Tibial nerve (tissue), 4 donors: ENCODE data around the gene ANKRD44. TPM values are rescaled to one million over a fixed set of nuclear protein-coding genes. Genes with fewer than 3 reads are reported as not detected.

Experiments
- DNase-seq, 2 donors: peaks; one replicate each; pipeline ENCODE4 v3.0.0-alpha.2; 2019; ENCODE audit warnings: low spot score in 2 of 2
- H3K27ac ChIP-seq, 4 donors: fragments of 200-600 bp; sonication (generic) in 3 of 4; one replicate each; pipeline ENCODE4 v1.5.1; 2017 to 2019; ENCODE audit warnings: mild to moderate bottlenecking in 1 of 4
- H3K27me3 ChIP-seq, 2 donors: fragments of 200-600 bp; sonication (generic) in 1 of 2; one replicate each; pipeline versions ENCODE4 v1.5.1 to v1.6.0; 2017 to 2019
- H3K36me3 ChIP-seq, 3 donors: fragments of 200-600 bp; sonication (generic); one replicate each; pipeline ENCODE4 v1.5.1; 2018 to 2019
- H3K4me1 ChIP-seq, 4 donors: fragments of 200-600 bp; sonication (generic) in 3 of 4; one replicate each; pipeline ENCODE4 v1.5.1; 2017 to 2019
- H3K4me3 ChIP-seq, 4 donors: fragments of 200-600 bp; sonication (generic) in 3 of 4; one replicate each; pipeline ENCODE4 v1.5.1; 2017 to 2019; ENCODE audit warnings: mild to moderate bottlenecking in 1 of 4, moderate library complexity in 1 of 4
- H3K9me3 ChIP-seq, 4 donors: fragments of 200-600 bp; sonication (generic) in 3 of 4; one replicate each; pipeline ENCODE4 v1.5.1; 2017 to 2019
- EP300 ChIP-seq, 2 donors: sonication (generic); formaldehyde crosslinking; IDR thresholded peaks; one replicate each; pipeline ENCODE4 v1.6.1; 2017; ENCODE audit warnings: antibody characterized with exemption in 2 of 2, mild to moderate bottlenecking in 1 of 2
- POLR2A ChIP-seq, 2 donors: fragments of 450-650 bp; IDR thresholded peaks; one replicate each; pipeline ENCODE4 v1.6.1; 2017; ENCODE audit warnings: antibody characterized with exemption in 2 of 2, mild to moderate bottlenecking in 2 of 2, moderate library complexity in 2 of 2
- WGBS, 2 donors: methylation state at CpG; one replicate each; pipeline ENCODE4 v1.1.5; 2018; 5-methylcytosine and 5-hydroxymethylcytosine counted together
- total RNA-seq, 4 donors: library from RNA; depleted of rRNA; stranded (reverse); fragments of >200 nt; gene quantifications; one replicate each; pipeline ENCODE4 v1.1.0, GENCODE V29; 2016
- TF ChIP-seq, protein P1 (sequence below), 5 experiments: fragments of 200-600 bp in 3 of 5; fragments of 450-650 bp in 2 of 5; sonication (generic) in 3 of 5; IDR thresholded peaks; one replicate each; pipeline ENCODE4 v1.5.1; 2016 to 2019; ENCODE audit warnings: antibody characterized with exemption in 5 of 5, mild to moderate bottlenecking in 3 of 5, moderate library complexity in 2 of 5

The ANKRD44 gene
- total RNA-seq, 4 donors from 2014 or later: 28.5 to 48.9 (median 41.5) TPM

- no peaks in the 10 kb centered on the region for H3K9me3 ChIP-seq
- no peak for DNase-seq
- peak overlapping the region in 1 of 4 donors; percentile 8 for H3K4me3 ChIP-seq
- H3K27me3 ChIP-seq: no peaks in the 10 kb centered on the region
- WGBS, 2 donors: 67 to 80% methylated on average over 3 of the region's 3 CpGs
- no peaks in the 10 kb centered on the region for H3K36me3 ChIP-seq
- peak overlapping the region in 3 of 4 donors; percentile 73 to 88 (median 82) for H3K27ac ChIP-seq
- TF ChIP-seq, protein P1, sequence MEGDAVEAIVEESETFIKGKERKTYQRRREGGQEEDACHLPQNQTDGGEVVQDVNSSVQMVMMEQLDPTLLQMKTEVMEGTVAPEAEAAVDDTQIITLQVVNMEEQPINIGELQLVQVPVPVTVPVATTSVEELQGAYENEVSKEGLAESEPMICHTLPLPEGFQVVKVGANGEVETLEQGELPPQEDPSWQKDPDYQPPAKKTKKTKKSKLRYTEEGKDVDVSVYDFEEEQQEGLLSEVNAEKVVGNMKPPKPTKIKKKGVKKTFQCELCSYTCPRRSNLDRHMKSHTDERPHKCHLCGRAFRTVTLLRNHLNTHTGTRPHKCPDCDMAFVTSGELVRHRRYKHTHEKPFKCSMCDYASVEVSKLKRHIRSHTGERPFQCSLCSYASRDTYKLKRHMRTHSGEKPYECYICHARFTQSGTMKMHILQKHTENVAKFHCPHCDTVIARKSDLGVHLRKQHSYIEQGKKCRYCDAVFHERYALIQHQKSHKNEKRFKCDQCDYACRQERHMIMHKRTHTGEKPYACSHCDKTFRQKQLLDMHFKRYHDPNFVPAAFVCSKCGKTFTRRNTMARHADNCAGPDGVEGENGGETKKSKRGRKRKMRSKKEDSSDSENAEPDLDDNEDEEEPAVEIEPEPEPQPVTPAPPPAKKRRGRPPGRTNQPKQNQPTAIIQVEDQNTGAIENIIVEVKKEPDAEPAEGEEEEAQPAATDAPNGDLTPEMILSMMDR (IDR thresholded peaks at IDR 0.05): no peak
- TF ChIP-seq POLR2A (IDR thresholded peaks at IDR 0.05) (no peak), EP300 (IDR thresholded peaks at IDR 0.05) (no peak)
- H3K4me1 ChIP-seq: peaks cover 0 to 56% (median 38%) of the 10 kb centered on the region in 4 donors
These were observed 3.9 kb downstream of the ANKRD44 start for GRCh38 chr2:197306696-197307040.

DNA sequence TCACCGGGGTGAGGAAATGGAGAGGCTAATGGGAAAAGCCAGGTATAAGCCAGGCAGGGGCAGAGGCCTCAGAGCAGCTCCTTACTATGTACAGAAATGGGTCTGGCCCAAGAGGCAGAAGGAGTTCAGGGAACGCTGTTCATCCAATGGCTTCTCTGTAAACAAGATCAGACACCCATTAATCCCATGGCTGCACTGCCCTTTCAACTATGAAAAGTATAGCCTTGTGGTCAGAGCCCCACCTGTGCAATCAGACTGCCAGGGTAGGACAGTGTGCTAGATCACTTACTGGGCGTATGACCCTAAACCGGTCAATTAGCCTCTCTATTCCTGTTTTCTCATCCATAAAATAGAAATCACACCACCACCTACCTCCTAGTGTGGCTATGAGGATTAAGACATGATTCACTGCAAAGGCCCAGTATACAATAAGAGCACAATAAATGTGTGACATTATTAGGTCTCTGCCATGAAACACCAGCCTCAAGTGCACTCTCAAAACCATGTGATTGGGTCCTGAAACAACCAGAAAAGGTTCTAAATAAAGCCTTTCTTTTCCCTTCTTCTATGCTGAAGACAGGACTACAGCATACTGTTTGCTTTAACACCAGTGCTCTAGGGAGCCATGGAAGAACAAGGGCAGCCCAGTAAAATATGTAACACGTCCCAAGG, 4.4 kb downstream of the ANKRD44 start:
- no peaks in the 10 kb centered on the region for H3K27me3 ChIP-seq
- H3K4me1 ChIP-seq: peaks cover 0 to 51% (median 35%) of the 10 kb centered on the region in 4 donors
- H3K36me3 ChIP-seq: no peaks in the 10 kb centered on the region
- TF ChIP-seq EP300 (IDR thresholded peaks at IDR 0.05) (no peak), POLR2A (IDR thresholded peaks at IDR 0.05) (no peak)
- TF ChIP-seq, protein P1 (IDR thresholded peaks at IDR 0.05): no peak
- H3K27ac ChIP-seq: peak overlapping the region; percentile 38 to 88 (median 78)
- no peaks in the 10 kb centered on the region for H3K9me3 ChIP-seq
- WGBS, 2 donors: 70 to 71% methylated on average over 5 of the region's 5 CpGs
- DNase-seq: no peak
- peak overlapping the region in 1 of 4 donors; percentile 8 for H3K4me3 ChIP-seq

DNA sequence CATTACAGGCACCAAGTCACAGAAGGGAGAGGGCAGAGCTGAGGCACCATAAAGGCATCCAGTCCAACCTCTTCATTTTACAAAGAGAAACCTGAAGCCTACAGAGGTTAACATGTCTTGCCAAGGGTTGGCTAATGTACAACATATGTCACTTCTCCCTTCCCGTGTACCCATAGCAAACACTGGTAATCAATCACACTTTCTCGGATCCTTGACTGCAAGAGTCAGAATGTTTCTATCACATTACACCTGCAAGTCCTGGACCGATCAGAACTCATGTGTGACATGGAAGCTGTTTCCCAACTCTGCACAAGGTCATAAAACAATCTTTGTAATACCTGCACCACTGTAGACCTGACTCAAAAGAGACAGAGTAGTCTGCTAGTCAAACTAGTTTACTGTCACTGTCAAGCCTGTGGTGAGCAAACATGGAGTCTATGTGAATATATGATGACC, 6.0 kb downstream of the ANKRD44 start:
- H3K4me1 ChIP-seq: peaks cover 0 to 47% (median 32%) of the 10 kb centered on the region in 4 donors
- peak overlapping the region in 3 of 4 donors; percentile 30 to 88 (median 53) for H3K27ac ChIP-seq
- H3K9me3 ChIP-seq: no peaks in the 10 kb centered on the region
- WGBS, 2 donors: 91 to 94% methylated on average over 3 of the region's 3 CpGs
- TF ChIP-seq EP300 (IDR thresholded peaks at IDR 0.05) (no peak), POLR2A (IDR thresholded peaks at IDR 0.05) (no peak)
- TF ChIP-seq, protein P1 (IDR thresholded peaks at IDR 0.05): no peak
- H3K27me3 ChIP-seq: no peaks in the 10 kb centered on the region
- H3K36me3 ChIP-seq: no peaks in the 10 kb centered on the region
- DNase-seq: no peak
- no peak overlapping the region for H3K4me3 ChIP-seq

DNA sequence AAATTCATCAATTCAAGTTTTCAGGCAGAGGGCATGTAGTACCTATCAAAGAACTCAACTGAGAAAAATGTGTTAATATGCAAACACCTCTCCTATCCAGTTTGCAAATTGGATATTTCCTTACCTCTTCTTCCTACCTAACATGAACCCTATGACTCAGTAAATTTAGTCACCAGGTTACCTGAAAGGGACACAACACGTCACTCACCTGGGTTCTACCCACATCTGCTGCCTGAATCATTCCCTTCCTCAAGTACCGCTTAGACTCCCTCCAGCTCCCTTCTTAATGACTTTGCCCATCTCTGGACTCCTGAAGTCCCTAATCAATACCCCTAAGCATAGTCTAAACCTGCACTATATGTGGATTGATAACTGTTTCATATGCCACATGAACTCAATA, 10.4 kb downstream of the ANKRD44 start:
- H3K27me3 ChIP-seq: no peaks in the 10 kb centered on the region
- no peak for DNase-seq
- no peaks in the 10 kb centered on the region for H3K36me3 ChIP-seq
- H3K4me1 ChIP-seq: peaks cover 0 to 30% (median 9%) of the 10 kb centered on the region in 4 donors
- WGBS, 2 donors: 68 to 96% methylated on average over 2 of the region's 2 CpGs
- TF ChIP-seq POLR2A (IDR thresholded peaks at IDR 0.05): no peak
- TF ChIP-seq, protein P1 (IDR thresholded peaks at IDR 0.05): no peak
- no peak for TF ChIP-seq EP300 (IDR thresholded peaks at IDR 0.05)
- no peaks in the 10 kb centered on the region for H3K9me3 ChIP-seq
- no peak overlapping the region for H3K27ac ChIP-seq
- no peak overlapping the region for H3K4me3 ChIP-seq

DNA sequence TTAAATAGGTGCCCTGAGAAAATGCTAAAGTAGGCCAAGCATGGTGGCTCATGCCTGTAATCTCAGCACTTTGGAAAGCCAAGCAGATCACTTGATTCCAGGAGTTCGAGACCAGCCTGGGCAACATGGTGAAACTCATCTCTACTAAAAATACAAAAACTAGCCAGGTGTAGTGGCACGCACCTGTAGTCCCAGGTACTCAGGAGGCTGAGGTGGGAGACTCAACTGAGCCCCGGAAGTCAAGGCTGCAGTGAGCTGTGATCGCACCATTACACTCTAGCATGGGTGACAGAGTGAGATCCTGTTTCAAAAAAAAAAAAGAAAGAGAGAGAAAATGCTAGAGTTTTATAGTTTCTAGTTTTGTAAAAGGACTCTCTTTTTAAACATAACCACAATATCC, 12.0 kb downstream of the ANKRD44 start:
- DNase-seq: no peak
- TF ChIP-seq POLR2A (IDR thresholded peaks at IDR 0.05): no peak
- TF ChIP-seq EP300 (IDR thresholded peaks at IDR 0.05): no peak
- TF ChIP-seq, protein P1 (IDR thresholded peaks at IDR 0.05): no peak
- peaks cover 0 to 40% (median 21%) of the 10 kb centered on the region in 4 donors for H3K4me1 ChIP-seq
- H3K27me3 ChIP-seq: no peaks in the 10 kb centered on the region
- no peaks in the 10 kb centered on the region for H3K36me3 ChIP-seq
- WGBS, 2 donors: 97 to 99% methylated on average over 4 of the region's 4 CpGs
- H3K4me3 ChIP-seq: no peak overlapping the region
- no peak overlapping the region for H3K27ac ChIP-seq
- no peaks in the 10 kb centered on the region for H3K9me3 ChIP-seq
